Stimulated activated CD8-positive, alpha-beta memory T cell treated with anti-CD3 and anti-CD28 coated beads, Interleukin-2, amount 100 ng/mL, for 48 hours (primary cell): Measurements from ENCODE around the gene DPYD.

Experiments
- DNase-seq, 2 donors: peaks; one replicate each; pipeline ENCODE4 v3.0.0-alpha.2; 2020; ENCODE audit warnings: low read depth in 2 of 2

Gene DPYD

GRCh38 chr1:97906567-97907241 is 14.1 kb downstream of the DPYD start:
- DNase-seq, result no peak

DNA sequence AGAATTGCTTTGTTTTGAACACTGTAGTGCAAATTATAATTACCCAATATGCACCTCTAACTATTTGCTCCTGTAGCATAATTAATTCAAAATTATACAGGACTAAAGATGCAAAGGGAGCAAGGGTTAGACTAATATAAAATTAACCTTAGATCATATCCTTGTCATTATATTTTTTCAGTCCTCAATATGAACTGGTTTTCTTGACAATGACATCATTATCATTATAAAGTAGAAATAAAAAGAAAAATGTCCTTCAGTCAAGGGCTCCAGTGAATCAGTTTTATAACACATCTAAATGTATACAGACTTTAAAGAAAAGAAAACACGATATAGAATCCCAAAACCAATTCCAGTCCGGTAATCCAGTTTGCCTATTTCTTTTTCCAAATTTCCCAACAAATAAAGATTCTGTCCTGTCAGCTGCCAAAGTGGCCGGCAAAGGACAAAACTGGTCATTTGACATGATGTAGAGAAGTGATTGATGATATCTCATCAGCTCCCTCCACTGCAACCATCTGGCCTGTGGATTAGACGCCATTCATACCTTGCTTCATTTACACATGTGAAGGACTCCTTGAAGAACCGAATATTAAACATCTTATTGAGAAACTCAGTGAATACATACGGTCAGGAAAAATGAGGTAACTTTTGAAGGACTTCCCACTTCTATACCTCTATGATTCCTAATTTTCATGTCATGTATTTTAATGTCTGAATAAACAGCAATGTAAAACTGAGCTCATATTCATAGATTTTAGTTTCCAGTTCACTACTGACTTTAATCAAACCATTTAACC is 15.5 kb downstream of the DPYD start:
- DNase-seq, result no peak

DNA sequence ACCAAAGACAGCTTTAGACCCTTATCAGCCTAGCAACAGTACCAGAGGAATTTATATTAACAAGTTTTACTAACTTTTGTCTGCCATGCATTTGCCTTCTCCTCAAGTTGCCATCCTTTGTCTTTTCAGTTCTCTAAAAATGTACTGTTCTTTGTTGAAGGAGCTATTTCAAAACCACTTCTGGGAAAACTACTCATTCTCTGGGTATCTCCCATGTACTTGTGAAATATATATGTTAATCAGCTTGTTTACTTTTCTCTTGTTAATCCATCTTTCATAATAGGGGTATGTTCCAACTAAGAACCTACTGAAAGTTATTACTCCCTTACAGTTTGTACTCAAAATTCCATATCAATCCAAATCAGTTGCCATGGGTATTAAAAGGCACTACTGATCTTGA is 16.3 kb downstream of the DPYD start:
- no peak for DNase-seq

DNA sequence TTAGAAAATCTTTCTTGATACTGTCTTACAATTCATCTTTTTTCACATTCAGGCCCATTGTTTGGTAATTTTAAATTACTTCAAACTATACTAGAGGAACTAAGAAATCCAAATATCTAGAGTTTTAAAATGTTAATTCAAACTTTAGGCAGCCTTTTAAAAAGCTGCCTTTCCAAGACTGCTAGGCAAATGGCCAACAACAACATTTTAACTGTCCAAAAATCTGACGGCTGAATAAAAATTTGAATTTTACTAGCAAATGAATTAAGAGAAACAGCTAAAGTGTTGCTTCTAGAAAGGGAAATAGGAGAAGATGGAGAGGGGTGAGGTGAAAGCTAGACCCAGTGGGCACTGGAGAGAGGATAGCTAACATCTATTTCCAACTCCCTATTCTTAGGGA is 17.2 kb downstream of the DPYD start:
- DNase-seq, result no peak

DNA sequence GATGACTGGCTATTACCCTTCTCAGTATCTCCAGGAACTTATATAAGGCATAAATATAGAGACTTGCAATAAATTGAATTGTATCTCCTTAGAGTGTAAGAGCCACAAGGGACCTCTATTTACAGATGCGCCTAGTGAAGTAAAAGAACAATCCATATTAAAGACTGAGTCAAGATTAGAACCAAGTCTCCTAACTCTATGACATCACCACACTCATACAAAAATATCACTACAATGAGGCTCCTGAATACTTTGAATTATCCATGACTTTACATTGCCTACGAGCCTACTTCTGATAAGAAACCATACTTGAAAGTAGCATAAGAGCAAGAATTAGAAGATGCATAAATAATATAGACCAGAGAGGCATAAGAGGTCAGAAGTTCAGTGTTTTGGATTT is 18.8 kb downstream of the DPYD start:
- no peak for DNase-seq

- DNase-seq, result no peak
These were observed 19.7 kb downstream of the DPYD start for GRCh38 chr1:97901017-97901658.

GRCh38 chr1:97898948-97899347 is 21.9 kb downstream of the DPYD start:
- DNase-seq, result no peak

GRCh38 chr1:97895278-97895677 is 25.6 kb downstream of the DPYD start:
- no peak for DNase-seq

- DNase-seq, result no peak
These were observed 27.0 kb downstream of the DPYD start for GRCh38 chr1:97893844-97894243.

DNA sequence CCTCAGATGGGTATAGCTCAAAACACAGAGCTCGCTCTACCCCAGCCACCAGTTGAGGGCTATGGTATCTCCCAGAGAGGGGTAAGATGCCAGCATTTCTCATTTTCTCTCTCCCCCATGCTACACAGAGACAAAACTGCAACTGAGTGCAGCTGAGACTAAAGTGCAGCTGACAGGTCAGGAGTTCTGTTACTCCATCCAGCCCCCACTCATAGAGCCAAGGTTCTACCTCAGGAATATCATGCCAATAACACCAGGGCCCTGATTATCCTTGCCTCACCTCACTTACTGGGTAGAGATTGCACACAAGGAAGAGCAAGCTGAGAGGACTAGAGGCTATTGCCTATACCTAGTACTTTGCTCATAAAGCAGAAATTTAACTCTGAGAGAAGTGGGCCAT is 34.6 kb downstream of the DPYD start:
- DNase-seq, result no peak

GRCh38 chr1:97883823-97884222 is 37.0 kb downstream of the DPYD start:
- no peak for DNase-seq

GRCh38 chr1:97877307-97877706 is 43.5 kb downstream of the DPYD start:
- DNase-seq, result no peak

DNA sequence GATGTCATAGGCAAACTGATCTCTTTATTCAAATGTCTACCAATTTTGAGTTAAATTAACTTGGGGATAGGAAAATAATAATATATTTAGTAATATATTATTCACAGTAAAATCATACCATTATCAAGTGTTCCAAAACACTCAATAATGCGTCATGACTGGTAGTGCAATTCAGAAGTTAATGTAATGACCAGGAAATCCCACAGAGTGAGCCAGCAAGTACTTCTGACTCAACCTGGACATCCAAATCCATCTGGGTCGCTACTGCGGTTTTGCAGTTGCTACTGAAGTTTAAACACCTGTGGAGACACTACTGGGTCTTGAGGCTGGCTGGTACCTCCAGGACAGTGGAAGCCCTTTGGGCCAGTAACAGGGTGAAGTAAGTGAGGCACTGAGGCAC is 44.8 kb downstream of the DPYD start:
- no peak for DNase-seq

GRCh38 chr1:97870589-97870988 is 50.2 kb downstream of the DPYD start:
- DNase-seq, result no peak

GRCh38 chr1:97869441-97869840 is 51.4 kb downstream of the DPYD start:
- DNase-seq, result no peak

DNA sequence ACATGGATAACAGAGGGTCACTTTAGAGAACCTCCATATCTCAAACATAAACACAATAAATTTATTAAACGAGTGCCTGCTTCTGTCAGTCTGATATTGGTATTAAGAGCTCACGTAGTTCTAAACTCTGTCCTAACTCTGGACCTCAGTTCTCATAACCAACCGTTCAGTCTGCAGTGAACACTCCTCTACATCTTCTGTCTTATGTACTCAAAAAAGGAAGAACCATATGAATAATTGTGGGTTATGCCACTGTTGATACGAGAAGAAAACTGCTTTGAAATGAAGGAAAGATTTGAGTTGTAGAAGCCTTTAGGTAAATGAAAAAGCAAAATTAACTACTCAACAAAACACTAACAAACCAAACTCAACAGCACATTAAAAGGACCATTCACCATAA is 53.7 kb downstream of the DPYD start:
- DNase-seq, result no peak

GRCh38 chr1:97864615-97865014 is 56.2 kb downstream of the DPYD start:
- DNase-seq, result no peak

- no peak for DNase-seq
These were observed 67.6 kb downstream of the DPYD start for GRCh38 chr1:97853221-97853620.

DNA sequence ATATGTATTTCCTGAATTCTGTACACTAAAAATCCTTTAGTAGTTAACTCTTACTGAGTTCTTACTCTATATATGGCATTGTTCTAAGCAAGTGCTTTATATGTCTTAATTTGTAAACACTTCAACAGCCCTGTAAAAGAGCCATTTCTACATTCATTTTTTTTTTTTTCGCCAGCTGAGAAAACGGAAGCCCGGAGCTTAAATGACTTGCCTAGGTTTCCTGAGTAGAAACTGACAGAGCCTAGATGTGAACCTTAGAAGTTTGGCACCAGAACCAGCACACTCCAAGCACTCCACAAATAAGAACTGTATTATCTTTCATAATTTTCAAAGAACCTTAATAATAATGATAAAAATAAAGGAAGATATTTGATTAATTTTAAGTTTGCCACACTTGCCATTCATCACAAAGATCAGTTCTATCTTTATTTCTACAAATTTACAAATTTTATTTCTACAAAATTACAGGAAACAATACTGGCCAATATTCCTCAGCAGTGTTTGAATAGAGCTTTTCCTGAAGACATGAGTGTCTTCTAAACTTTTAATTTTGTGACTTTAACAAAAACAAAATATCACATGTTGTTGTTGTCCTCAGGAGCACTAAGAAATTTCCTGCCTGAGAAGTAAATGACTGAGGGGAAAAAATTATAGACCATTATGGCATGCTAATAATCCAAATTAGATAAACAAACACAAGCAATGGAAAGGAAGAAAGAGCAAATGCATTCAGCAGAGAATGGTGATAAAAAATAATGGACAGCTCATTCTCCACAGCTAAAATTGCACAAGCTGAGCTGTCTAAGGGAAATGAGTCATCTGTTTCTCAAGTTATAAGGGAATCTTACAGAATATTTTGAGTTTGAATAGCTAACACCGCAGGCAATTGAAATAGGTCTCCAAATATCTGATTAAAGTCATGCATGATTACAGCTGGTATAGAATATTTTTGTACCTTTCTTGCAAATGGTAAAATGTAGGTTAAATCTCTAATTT is 71.2 kb downstream of the DPYD start:
- no peak for DNase-seq

GRCh38 chr1:97845805-97846204 is 75.0 kb downstream of the DPYD start:
- no peak for DNase-seq

- DNase-seq, result no peak
These were observed 76.2 kb downstream of the DPYD start for GRCh38 chr1:97844552-97845089.

GRCh38 chr1:97841338-97841737 is 79.5 kb downstream of the DPYD start:
- DNase-seq, result no peak
